ENCODE measurements around the gene YEATS4. TPM values are rescaled to one million over a fixed set of nuclear protein-coding genes. Genes with fewer than 3 reads are reported as not detected.

The YEATS4 gene
- total RNA-seq, 1 donor, result 10.8 TPM

GRCh38 chr12:69342421-69342820, 17.1 kb upstream of the YEATS4 start:
- DNase-seq (ENCODE audit: low read depth), result no peak
- no peak for TF ChIP-seq CTCF (IDR thresholded peaks at IDR 0.05; ENCODE audit: insufficient read depth, low read depth, low read length)
- no peak overlapping the region for H3K4me3 ChIP-seq (ENCODE audit: low read depth, low read length)

DNA sequence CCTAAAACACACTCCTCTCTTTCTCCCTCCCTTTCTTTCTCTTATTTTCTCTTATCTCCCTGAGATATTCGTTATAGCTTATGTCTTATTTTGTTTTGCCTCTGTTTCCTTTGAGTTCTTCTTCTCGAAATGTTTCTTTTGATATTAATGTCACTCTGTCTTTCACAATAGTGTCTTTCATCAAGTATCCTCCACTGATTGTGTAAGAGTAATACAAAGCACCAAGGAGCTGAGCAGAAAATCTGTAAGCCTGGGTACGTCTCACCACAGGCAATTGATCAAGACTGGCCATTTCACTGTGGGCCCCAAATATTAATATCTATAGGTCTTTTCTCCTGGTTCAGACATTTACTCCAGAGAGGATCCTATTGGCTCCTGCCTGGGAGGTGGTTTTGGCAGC, 16.2 kb upstream of the YEATS4 start:
- H3K4me3 ChIP-seq (ENCODE audit: low read depth, low read length), result no peak overlapping the region
- TF ChIP-seq CTCF (IDR thresholded peaks at IDR 0.05; ENCODE audit: insufficient read depth, low read depth, low read length), result no peak
- DNase-seq (ENCODE audit: low read depth), result no peak

DNA sequence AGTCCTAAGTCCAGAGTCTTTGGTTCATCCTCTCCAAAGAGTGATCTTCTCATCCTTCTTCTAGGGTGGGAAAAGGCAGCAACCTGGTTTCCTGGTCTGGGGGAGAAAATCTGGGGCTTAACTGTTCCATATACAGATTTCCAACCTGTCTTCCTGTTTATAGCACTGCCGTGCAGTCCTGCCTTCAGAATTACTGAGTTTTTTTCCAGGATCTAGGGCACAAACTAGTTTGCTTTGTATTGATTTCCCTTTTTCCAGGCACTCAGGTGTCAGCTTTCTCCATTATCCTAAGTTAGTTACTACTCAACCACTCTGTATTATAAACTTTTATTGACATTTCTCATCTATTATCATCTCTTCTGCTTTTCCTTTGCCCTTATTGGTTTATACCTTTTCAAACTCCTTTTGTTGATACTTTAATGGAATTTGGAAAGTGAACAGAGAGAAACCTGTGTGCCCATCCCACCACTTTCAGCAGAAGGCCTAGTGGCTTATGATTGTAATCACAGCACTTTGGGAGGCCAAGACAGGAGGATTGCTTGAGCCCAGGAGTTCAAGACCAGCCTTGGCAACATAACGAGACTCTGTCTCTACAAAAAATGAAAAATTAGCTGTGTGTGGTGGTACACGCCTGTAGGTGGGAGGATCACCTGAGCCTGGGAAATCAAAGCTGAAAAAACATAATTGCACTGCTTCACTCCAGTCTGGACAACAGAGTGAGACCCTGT, 15.5 kb upstream of the YEATS4 start:
- no peak for TF ChIP-seq CTCF (IDR thresholded peaks at IDR 0.05; ENCODE audit: insufficient read depth, low read depth, low read length)
- DNase-seq (ENCODE audit: low read depth), result no peak
- no peak overlapping the region for H3K4me3 ChIP-seq (ENCODE audit: low read depth, low read length)

DNA sequence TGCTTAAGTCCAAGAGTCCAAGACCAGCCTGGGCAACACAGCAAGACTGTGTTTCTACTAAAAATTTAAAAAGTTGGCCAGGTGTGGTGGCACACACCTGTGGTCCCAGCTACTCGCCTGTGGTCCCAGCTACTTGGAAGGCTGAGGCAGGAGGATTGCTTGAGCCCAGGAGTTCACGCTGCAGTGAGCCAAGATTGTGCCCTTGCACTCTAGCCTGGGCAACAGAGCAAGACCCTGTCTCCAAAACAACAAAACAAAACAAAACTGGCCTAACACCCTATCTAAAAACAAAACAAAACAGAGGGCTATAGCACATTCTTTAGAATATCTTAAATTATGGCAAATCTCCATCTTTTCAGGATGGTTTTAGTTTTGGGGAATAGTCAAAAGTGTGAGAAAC, 14.5 kb upstream of the YEATS4 start:
- H3K4me3 ChIP-seq (ENCODE audit: low read depth, low read length), result no peak overlapping the region
- no peak for TF ChIP-seq CTCF (IDR thresholded peaks at IDR 0.05; ENCODE audit: insufficient read depth, low read depth, low read length)
- DNase-seq (ENCODE audit: low read depth), result no peak

- no peak for TF ChIP-seq CTCF (IDR thresholded peaks at IDR 0.05; ENCODE audit: insufficient read depth, low read depth, low read length)
- DNase-seq (ENCODE audit: low read depth), result no peak
Observed at GRCh38 chr12:69345742-69346141, 13.8 kb upstream of the YEATS4 start.

GRCh38 chr12:69348162-69348938, 11.2 kb upstream of the YEATS4 start, which contains the start of gene LYZ:
Gene LYZ (plus strand): TSS chr12:69348381. CDS start chr12:69348409, 28 bp downstream.
- H3K4me3 ChIP-seq (ENCODE audit: low read depth, low read length), result no peak within 1 kb of the TSS
- no peak for TF ChIP-seq CTCF (IDR thresholded peaks at IDR 0.05; ENCODE audit: insufficient read depth, low read depth, low read length)
- no peak for DNase-seq (ENCODE audit: low read depth)

More at GRCh38 chr12:69345742-69346141, 13.8 kb upstream of the YEATS4 start:
- no peak overlapping the region for H3K4me3 ChIP-seq (ENCODE audit: low read depth, low read length)
